ENCODE results near the gene CCDC85C.

CCDC85C gene

DNA sequence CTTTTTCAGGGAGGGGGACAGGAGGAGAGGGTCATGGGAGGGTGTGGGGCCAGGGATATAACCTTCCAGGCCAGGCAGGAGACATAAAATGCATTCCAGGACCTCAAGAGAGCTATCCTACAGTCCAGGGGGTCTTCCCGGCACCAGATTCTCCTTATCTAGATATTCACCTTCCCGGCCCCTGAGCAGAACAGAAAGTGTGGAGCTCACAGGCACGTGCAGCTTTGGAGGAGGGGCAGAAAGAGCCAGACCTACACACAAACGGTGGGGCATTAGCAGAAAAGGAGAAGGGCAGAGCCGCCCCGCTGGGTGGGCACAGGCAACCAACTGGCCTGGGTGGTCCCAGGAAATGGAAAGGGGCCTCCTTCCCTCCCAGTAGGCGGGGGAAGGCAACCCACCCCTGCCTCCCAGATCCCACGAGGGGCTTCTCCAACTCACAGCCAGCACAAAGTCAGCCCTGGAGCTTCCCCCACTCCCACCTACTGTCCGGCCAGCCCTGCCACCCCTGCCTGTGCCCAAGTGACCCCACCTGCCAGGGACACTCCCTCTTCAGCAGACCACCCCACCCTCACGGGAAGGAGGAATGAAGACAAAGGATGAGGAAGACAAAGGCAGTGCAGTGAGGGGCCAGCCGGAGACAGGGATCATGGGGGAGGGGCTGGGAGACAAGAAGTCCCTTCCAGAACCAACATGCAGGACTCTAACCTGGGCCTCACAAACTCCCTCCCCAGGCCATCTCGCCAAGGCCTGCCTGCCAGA lies 33.3 kb downstream of the CCDC85C start:
- DNase-seq = no peak

DNA sequence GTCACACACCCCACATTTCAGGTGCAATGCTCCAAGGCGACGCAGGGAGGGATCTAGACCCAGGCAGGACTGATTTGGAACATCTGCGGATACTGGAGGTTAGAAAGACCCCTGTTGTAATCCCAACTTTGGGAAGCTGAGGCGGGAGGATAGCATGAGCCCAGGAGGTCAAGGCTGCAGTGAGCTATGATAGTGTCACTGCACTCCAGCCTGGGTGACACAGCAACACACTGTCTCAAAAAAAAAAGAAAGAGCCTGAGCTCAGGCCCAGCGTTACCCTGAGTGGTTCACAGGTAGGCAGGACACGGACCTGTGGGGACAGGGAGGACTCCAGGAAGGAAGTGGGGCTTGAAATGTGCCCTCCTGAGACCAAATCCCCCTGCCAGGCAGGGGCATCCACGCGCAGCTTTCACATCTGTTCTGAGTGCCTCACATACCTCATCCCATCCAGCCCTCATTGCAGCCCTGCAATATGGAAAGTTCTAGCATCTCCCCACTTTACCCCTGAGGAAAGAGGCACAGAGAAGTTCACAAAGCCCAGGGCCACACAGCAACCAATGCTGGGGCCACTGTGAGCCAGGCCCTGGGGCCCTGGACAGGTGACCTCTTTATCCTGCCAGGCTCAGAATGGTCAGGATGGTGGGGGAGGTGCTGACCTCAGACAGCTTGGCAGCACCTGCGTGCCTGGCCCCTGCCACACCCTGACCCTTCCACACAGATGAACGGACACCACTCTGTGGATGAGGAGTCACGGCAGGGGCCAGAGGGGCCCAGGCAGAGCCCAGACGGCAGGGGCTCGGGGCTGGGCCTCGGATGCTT lies 34.1 kb downstream of the CCDC85C start:
- no peak for DNase-seq

- DNase-seq = no peak
Observed at GRCh38 chr14:99568567-99569560, 35.1 kb downstream of the CCDC85C start.

- no peak for DNase-seq
Observed at GRCh38 chr14:99566390-99567354, 37.3 kb downstream of the CCDC85C start.

- DNase-seq = no peak
Observed at GRCh38 chr14:99566009-99566389, 38.0 kb downstream of the CCDC85C start.

GRCh38 chr14:99565383-99565782 lies 38.6 kb downstream of the CCDC85C start:
- DNase-seq = no peak

GRCh38 chr14:99564926-99565259 lies 39.1 kb downstream of the CCDC85C start:
- DNase-seq = no peak

- DNase-seq = no peak
Observed at GRCh38 chr14:99564256-99564925, 39.6 kb downstream of the CCDC85C start.

DNA sequence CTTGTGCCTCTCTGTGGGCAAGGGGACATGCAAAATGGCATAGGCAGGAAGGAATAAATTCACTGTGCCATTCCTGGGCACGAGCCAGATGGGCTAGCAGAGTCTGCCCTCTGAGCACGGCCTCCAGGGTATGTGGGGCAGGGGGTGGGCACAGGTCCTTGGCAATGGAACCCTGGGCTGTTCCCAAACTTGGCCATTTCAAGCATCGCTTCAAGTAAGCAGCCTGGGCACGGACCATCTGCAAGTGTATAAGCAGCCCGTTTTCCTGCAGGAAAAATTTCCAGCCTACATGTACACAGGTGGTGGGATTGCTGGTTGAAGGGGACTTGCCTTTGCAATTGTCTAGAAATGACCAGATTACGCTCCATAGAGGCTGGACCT lies 40.3 kb downstream of the CCDC85C start:
- DNase-seq = no peak

DNA sequence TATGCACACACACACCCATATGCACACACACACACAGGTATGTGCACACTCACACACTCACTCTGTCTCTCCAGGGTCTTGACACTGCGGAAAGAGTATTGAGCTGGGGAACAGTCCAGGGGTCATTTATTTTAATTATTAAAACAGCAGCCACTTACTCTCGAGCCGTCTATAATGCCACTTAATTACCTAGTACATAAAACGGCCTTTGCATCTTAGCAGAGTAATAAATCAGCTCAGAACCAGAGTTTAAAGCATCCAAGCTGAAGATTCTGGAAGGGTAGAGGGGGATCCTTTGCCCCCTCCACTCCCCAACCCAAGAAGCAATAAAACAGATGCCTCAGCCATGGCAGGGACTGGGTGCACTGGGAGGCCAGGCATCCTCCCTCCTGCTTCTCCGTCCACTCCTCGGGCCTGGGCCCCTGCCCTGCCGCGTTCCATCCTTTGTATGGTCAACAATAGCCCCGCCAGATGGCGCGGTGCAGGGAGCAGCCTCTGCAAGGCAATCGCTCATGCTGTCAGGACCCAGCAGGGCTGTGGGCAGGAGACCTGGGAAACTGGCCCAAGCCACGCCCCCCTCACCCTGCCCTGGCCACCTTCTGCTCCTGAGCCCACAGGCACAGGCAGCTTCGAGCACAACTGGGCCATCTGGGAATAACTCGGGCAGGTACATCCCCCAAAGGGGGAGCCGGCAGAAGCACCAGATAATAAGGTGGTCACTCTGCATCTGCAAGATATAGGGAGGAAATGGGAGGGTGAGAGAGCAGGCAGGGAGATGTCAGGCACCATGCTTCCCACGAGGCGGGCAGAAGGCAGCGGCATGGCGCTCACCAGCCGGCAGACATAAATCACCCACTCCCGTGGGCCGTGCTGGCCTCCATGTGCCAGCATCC lies 40.9 kb downstream of the CCDC85C start:
- no peak for DNase-seq

- DNase-seq = no peak
Observed at GRCh38 chr14:99561864-99562263, 42.1 kb downstream of the CCDC85C start.

GRCh38 chr14:99560922-99561683 lies 42.9 kb downstream of the CCDC85C start:
- no peak for DNase-seq

DNA sequence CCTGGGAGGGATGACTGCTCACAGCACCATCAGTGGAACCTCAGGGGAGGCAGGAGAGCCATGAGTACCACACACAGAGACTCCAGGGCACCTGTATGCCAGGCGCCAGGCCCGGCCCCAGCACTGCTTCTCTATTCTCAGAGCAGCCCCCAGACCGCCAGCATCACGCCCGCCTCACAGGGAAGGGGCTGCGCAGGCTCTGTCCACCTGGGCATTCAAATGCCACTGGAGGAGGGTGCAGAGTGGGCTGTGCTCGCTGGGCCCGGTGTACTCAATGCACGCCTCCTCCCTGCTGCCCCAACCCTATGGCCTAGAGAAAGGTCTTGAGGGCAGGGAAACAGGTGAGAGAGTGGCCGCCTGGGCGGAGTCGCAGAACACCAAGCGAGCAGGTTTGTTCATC lies 43.6 kb downstream of the CCDC85C start:
- no peak for DNase-seq

DNA sequence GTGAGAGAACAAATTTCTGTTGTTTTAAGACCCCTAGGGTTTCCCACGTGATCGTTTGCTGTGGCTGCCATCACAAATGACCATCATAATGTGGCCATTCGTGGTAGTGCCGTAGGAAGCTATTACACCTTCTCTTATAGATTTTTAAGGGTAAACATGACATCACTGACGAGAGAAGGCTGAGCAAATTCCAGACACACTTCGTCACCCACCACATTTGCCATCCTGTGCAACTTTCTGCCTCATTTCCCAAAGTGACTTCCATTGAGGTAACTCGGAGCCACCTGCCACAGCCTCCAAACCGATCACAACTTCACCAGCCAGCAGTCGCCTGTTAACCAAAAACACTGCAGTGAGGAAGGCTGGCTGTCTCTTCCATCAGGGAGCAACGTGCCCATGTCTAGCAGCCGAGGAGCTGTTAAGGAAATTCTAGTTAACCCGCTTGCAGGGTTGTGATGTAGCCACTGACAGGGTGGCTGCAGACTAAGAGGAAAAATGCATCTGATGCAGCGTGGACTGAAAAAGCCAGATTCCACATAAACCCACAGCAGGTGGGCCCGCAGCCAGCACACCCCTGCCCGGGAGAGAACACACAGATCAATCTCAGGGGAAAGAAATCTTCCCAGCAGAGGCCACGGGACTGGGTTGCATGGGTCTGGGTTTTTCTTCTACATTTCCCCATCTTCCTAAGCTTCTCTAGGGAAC lies 44.6 kb downstream of the CCDC85C start:
- no peak for DNase-seq

- DNase-seq = no peak
Observed at GRCh38 chr14:99556134-99556791, 47.7 kb downstream of the CCDC85C start.

GRCh38 chr14:99554757-99555531 lies 49.1 kb downstream of the CCDC85C start:
- DNase-seq = no peak

- no peak for DNase-seq
Observed at GRCh38 chr14:99554184-99554583, 49.8 kb downstream of the CCDC85C start.

All from CD4-positive, alpha-beta T cell treated with Interleukin-12 subunit alpha and Interleukin-12 subunit beta, for 1 hour (primary cell).